Neural progenitor cell (in vitro differentiated cells): ENCODE results near the gene CHST12.

Experiments used
- CTCF ChIP-seq: fragments of 200-600 bp; sonication (generic); IDR thresholded peaks from 2 replicates; pipeline ENCODE4 v1.5.1; 2017; ENCODE audit warnings: antibody characterized with exemption, mild to moderate bottlenecking
- EZH2 ChIP-seq: fragments of 200-600 bp; sonication (generic); IDR thresholded peaks from 2 replicates; pipeline ENCODE4 v1.6.1; 2017; ENCODE audit warnings: antibody characterized with exemption, mild to moderate bottlenecking, moderate library complexity

GRCh38 chr7:2490181-2490651 lies 86.8 kb downstream of the CHST12 start:
- TF ChIP-seq CTCF (no peak), EZH2 (no peak)
